MM.1S (cell line): ENCODE results near the gene ZNF362.

Source experiments
- CTCF ChIP-seq: fragments of 300-600 bp; sonication (generic); IDR thresholded peaks from 2 replicates; pipeline ENCODE4 v1.5.1; 2016; ENCODE audit warnings: antibody characterized with exemption, low read length, mixed read lengths
- EZH2 ChIP-seq: fragments of 300-600 bp; sonication (generic); optimal IDR thresholded peaks from 2 replicates; pipeline ENCODE3; 2017; ENCODE audit warnings: low read depth, mild to moderate bottlenecking, antibody characterized with exemption, low read length, mixed read lengths
- EZH2phosphoT487 ChIP-seq: fragments of 300-600 bp; sonication (generic); IDR thresholded peaks from 2 replicates; pipeline ENCODE4 v1.6.1; 2018; ENCODE audit warnings: antibody characterized with exemption, low read length

- TF ChIP-seq CTCF (no peak), EZH2 (no peak), EZH2phosphoT487 (no peak)
Observed at GRCh38 chr1:33250217-33250616, 6.1 kb upstream of the ZNF362 start.
